GM10266 (cell line): Measurements from ENCODE around the gene CACNA2D2.

Source experiments
- DNase-seq: peaks from one replicate; pipeline ENCODE4 v3.0.0; 2012; ENCODE audit errors: extremely low spot score
- CTCF ChIP-seq: IDR thresholded peaks from 2 replicates; pipeline ENCODE4 v1.5.1; 2012; ENCODE audit warnings: mild to moderate bottlenecking, low read depth; ENCODE audit not compliant: control insufficient read depth, insufficient read depth; ENCODE audit errors: missing control alignments

The CACNA2D2 gene

GRCh38 chr3:50374363-50375257 is 128.8 kb downstream of the CACNA2D2 start:
- TF ChIP-seq CTCF = no peak
- DNase-seq = no peak

GRCh38 chr3:50373146-50374051 is 130.0 kb downstream of the CACNA2D2 start:
- no peak for TF ChIP-seq CTCF
- DNase-seq = no peak

- no peak for DNase-seq
- TF ChIP-seq CTCF = no peak
These were observed 131.1 kb downstream of the CACNA2D2 start for GRCh38 chr3:50372349-50372748.

- no peak for DNase-seq
- TF ChIP-seq CTCF = no peak
These were observed 132.2 kb downstream of the CACNA2D2 start for GRCh38 chr3:50371133-50371685.

- TF ChIP-seq CTCF = no peak
- DNase-seq = no peak
These were observed 132.8 kb downstream of the CACNA2D2 start for GRCh38 chr3:50370594-50370993.

- TF ChIP-seq CTCF = no peak
- no peak for DNase-seq
These were observed 134.3 kb downstream of the CACNA2D2 start for GRCh38 chr3:50369012-50369670.
